IMR-90 (cell line): ENCODE results near the gene R3HDM4.

ENCODE experiments used
- CEBPB ChIP-seq: IDR thresholded peaks from 2 replicates; pipeline ENCODE4 v1.6.1; 2012; ENCODE audit warnings: low read depth, low read length, improper control_type of control experiment
- CTCF ChIP-seq: conservative IDR thresholded peaks from 2 replicates; pipeline ENCODE4 v1.5.1; 2012; ENCODE audit warnings: mild to moderate bottlenecking, low read depth, low read length, improper control_type of control experiment
- POLR2A ChIP-seq: IDR thresholded peaks from 2 replicates; pipeline ENCODE4 v1.6.1; 2012; ENCODE audit warnings: mild to moderate bottlenecking, low read depth, low read length
- RAD21 ChIP-seq: IDR thresholded peaks from 2 replicates; pipeline ENCODE4 v1.6.1; 2012; ENCODE audit warnings: low read length, improper control_type of control experiment
- RCOR1 ChIP-seq: IDR thresholded peaks from 2 replicates; pipeline ENCODE4 v1.6.1; 2012; ENCODE audit warnings: mild to moderate bottlenecking, low read length, improper control_type of control experiment; ENCODE audit not compliant: insufficient replicate concordance
- RFX5 ChIP-seq: IDR thresholded peaks from 2 replicates; pipeline ENCODE4 v1.8.0; 2012; ENCODE audit warnings: low read depth, mild to moderate bottlenecking, low read length, moderate library complexity
- SMC3 ChIP-seq: fragments of 150-350 bp; IDR thresholded peaks from 2 replicates; pipeline ENCODE4 v1.6.1; 2016; ENCODE audit warnings: low read depth, mild to moderate bottlenecking, antibody characterized with exemption, low read length, moderate library complexity

GRCh38 chr19:947090-947706 is 34.2 kb upstream of the R3HDM4 start:
- TF ChIP-seq POLR2A = no peak
- no peak for TF ChIP-seq CTCF
- no peak for TF ChIP-seq RFX5
- no peak for TF ChIP-seq SMC3
- TF ChIP-seq CEBPB = no peak
- no peak for TF ChIP-seq RCOR1
- no peak for TF ChIP-seq RAD21
